HG02678 (cell line): ENCODE data around the gene MTRFR.

ENCODE experiments used
- ATAC-seq: cut with Tn5 transposase; IDR thresholded peaks from one replicate; pipeline ENCODE4 v1.9.1; 2021; ENCODE audit warnings: mild to moderate bottlenecking, moderate library complexity; ENCODE audit not compliant: unreplicated experiment

MTRFR gene

DNA sequence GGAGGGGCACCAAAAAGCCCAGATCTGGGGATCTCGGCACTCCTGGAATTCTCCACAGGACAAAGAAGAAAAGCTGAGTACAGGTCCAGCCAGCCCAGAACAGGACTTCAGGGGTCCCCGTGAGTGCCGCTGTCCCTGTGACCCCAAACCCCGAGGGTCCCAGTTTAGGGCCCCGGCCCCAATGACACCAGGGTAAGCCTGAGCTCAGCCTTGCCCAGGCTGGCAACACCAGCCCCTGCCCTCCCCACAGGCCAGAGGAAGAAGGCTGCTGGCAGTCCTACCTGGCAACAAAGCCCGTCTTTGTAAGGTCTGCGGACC, 36.6 kb downstream of the MTRFR start:
- no peak for ATAC-seq

DNA sequence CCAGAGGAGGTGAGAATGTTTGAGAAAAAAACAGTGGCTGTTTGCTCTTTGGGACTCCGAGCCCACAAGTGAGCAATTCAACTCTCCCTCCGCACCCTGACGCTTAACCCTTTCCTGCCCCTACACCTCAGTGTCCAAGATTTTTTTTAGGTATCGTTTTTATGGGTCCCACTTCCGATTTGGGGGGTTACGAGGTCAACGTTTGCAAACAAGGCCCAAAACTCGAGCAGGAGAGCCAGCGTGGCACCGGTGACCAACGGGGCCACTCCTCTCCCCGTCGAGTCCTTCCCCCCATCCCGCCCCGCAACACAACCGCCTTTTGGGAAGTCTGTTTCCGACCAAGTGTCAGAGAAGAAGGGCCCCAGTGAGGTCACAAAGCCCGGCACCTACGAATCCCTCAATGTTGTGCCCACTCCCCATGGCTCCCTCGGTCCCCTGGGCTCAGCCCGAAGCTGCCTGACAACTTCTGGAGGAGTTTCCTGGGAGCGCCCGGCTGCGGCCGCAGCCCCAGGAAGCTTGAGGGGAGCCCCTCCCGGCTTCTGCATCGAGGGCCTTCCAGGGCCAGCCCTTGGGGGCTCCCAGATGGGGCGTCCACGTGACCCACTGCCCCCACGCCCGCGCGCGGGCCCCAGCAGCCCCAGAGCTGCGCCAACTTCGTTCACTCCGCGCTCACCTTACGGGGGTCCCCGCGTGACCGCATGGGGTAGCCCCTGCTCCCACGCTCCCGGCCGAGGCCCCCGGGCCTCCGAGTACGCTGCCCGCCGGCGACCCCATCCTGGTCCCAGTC, 37.2 kb downstream of the MTRFR start:
- peak; percentile 12 for ATAC-seq

DNA sequence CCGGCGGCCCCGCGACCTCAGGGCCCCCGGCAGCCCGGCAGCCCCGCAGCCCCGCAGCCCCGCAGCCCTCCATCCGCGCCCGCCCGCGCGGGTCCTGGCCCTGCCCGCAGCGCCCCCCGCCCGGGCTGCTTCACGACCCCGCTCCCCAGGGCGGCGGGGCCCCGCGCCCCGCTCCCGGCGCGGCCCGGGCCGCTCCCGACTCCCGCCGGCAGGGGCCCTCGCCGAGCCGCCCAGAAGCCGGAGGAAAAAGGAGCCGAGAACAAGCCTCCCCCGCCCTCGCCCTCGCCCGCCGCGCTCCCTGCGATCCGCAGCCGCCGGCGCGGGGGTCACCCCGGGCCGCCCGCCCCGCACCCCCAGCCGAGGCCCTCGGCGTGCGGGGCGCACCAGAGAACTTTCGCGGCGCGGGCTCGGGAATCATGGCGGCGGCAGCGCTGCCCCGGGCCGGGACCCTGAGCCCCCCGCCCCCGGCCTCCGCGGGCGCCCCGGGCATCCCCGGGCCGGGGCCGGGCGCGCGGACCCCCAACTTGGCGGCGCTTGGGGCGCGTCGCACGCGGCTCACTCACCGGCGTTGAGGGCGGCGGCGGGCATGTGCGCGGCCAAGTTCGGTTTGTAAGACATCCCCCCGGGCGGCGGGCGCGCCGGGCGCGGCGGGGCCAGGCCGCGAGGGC, 37.9 kb downstream of the MTRFR start:
- ATAC-seq = peak; percentile 54

DNA sequence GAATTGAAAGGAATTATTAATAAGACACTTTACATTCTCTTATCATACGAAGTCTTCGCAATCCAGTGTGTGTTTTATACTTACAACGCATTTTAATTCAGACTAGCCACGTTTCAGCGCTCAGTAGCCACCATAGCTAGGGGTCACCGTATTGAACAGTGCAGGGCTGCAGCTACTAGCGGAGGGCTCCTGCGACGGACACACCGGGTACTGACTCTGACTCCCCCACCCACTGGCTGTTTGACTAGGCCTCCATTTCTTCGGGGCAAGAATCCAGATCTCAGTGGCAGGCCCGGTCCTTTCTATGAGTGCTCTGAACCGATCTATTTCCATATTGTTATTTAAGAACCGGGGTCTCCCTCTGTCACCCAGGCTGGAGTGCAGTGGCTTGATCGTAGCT, 39.9 kb downstream of the MTRFR start:
- ATAC-seq = no peak

DNA sequence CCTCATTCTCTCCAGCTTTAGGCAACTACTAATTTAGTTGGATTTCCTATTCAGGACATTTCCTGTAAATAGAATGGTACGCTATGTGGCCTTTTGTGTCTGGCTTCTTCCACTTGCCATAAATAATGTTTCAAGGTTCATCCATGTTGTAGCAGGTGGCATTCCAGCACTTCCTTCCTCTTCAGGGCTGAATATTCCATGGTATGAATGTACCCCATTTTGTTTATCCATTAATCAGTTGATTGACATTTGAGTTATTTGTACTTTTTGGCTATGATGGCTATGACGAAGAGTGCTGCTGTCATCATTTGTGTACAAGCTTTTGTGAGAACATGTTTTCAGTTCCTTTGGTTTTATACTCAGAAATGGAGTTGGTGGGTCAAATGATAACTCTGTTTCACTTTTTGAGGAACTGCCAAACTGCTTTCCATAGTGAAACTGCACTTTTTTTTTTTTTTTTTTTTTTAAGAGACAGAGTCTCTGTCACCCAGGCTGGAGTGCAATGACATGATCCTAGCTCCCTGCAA, 44.9 kb downstream of the MTRFR start:
- peak; percentile 68 for ATAC-seq

DNA sequence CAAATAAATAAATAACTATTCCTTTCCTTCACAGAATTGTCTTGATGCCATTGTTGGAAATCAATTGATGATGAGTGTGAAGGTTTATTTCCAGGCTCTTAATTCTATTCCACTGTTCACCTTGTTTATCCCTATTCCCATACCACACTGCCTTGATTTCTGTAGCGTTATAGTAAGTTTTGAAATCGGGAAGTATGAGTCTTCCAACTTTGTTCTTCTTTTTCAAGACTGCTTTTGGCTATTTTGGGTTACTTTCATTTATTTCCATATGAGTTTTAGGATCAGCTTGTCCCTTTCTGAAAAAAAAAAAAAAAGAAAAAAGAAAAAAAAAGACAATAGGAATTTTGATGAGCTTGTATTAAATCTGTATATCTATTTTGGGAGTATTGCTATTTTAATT, 47.7 kb downstream of the MTRFR start:
- no peak for ATAC-seq

DNA sequence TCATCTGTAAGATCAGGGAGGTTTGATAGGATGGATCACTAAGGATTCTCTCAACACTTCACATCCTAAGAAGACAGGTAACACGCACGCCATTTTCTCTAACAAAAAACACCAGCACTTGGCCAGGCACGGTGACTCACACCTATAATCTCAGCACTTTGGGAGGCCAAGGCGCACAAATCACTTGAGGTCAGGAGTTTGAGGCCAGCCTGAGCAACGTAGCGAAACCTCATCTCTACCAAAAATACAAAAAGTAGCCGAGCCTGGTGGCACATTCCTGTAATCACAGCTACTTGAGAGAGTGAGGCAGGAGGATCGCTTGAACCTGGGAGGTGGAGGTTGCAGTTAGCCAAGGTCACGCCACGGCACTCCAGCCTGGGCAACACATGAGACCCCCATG, 48.9 kb downstream of the MTRFR start:
- ATAC-seq = no peak

DNA sequence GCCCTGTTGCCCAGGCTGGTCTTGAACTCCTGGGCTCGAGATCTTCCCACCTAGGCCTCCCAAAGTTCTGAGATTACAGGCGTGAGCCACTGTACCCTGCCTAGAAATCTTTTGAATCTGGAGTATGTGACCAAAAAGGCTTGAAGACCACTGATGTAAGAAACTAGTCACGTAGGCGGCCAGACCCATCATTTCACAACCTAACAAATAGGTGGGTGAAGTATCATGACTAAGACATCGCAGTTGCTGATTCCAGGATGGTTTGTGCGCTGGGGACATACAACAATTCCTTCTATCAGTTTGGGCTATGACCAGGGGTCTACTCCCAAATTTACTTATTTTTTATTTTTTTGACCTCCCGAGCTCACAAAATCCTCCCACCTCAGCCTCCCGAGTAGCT, 50.2 kb downstream of the MTRFR start:
- no peak for ATAC-seq

DNA sequence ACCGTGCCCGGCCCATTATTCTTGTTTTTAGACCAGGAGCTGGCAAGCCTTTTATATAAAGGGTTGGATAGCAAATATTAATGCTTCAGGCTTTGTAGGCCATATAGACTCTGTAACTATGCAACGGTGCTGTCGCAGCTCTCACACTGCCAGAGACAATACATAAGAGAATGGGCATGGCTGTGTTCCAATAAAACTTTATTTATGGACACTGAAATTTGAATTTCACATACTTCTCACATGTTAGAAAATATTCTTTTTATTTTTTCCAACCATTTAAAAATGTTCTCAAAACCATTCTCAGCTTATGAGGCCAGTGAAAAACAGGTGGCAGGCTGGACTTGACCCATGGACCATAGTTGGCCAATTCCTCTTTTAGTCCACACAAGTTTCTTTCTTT, 51.4 kb downstream of the MTRFR start:
- no peak for ATAC-seq

DNA sequence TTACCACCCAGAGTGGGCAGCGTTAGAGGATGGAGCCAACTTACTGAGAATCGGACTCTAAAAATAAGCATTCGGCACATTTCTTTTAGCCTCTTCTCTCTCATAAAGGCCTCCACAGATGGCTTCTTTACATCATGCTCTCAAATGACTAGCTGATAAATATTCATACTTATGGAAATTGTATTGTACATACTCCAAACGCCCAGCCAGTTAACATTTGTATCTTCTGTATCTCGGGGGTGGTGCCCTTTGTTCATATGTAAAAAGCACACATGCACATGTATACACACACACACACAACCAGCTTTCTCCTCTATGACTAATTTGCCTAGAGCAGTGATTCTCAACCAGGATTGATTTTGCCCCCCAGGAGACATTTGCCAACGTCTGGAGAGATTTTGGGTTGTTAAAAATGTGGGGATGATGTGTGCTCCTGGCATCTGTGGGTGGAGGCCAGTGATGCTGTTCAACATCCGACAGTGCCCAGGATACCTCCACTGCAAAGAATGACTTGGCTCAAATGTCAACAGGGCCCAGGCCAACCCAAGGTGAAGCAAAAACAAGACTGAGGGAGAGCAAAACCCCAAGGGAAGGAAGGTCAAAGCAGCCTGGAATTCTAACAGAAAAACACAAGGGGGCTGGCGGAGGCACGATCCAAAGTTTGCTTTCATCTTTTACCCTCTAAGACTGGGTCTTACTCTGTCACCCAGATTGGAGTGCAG, 53.6 kb downstream of the MTRFR start:
- no peak for ATAC-seq

DNA sequence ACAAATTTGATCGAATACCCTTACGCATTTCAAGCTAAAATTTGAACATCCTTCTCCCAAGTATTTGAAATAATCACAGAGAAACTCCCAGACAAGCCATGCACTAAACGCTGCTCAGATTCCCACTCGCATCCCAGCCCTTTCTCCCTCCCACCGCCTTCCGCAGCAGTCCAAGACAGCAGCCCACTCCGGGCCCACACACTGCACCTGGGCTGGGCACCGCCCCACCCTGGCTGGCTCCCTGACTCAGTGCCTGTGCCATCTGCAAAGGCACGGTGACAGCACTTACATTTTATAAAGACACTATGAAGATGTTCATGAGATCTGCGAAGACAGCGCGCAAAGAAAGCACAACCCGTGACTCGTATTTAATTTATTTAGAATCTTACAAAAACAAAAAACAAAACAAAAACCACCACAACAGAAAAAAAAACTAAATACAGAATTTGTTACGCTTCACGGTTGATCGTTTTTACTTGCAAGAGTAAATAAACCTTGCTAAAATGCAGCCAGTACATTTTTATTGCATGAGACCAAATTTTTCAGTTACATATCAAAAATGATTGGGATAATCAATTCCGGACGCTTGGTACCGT, 55.6 kb downstream of the MTRFR start:
- ATAC-seq = no peak

DNA sequence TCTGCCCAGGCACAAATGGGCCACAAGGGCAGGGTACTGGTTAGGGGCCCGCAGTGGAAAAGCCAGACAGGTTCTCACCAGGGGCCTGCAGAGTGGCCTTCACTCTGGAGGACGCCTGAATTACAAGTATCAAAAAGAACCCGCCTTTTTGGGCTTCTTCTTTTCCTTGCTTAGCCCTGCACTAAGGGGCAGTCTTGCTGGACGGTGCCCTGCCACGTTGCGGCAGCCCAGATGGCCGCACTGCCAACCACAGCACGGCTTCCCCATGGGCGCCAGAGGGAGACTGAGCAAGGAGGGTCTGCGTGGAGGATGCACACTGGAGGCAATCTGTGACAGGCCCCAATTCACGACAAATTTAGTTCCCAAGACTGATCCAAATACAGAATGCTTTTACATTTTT, 56.7 kb downstream of the MTRFR start:
- no peak for ATAC-seq

DNA sequence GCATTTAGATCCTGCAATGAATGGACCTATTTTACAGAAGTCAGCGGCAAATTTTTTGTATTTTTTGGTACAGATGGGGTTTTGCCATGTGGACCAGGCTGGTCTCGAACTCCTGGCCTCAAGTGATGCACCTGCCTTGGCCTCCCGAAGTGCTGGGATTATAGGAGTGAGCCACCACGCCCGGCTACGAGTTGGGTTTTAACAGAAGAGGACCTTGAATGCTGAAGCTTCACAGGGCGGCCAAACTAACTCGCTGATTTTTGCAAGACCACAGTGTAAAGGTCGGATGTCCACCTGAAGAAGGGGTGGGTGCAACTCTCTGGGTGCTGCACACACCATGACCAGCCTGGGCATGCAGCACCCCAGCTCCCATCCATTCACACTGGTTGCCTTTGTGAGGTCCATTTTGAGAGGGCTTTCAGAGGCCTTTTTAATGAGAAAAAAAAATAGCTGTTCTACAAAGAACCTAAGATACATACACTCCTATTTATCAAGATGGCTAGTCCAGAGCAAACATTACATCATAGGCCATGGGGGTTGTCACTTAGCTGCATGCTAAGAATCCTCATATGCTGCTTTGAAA, 60.0 kb downstream of the MTRFR start:
- no peak for ATAC-seq

DNA sequence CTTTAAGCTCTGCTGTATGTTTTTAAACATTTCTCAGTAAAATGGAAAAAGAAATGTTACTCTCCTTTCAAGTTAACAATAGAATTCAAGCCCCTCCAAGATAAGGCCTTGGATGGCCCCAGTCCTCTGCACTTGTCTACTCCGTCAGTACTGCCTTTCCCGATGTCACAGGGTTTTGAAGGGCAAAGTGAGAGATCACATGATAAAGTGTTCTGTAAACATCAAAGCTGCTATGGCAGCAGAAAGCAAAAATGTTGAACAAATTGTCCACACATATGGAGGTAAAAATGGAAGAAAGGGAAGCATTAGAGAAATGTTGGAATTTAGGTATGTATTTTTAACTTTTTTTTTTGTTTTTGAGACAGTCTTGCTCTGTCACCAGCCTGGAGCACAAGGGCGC, 71.9 kb downstream of the MTRFR start:
- no peak for ATAC-seq

DNA sequence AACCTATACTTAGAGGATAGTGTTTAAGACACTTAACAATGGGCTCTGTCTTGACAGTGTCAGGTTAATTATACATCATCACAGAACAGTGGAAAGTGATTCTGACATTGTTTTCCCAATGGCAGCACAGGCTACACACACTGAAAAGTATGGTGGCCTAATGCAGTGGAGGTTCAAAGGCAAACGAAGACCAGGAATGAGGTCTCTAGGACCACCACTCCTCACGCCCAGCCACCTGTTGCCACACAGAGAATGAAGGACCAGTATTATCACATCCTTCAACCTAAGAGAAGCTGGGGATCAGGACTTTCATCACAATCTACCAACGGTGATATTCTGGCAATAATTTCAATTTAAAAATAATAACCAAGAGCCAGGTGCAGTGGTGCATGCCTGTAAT, 73.0 kb downstream of the MTRFR start:
- no peak for ATAC-seq
